ENCODE measurements around the gene RMI2. TPM values are rescaled to one million over a fixed set of nuclear protein-coding genes. Genes with fewer than 3 reads are reported as not detected.

RMI2 gene
- total and polyA plus RNA-seq, 4 donors = 0.28 to 8.5 (median 0.83) TPM

DNA sequence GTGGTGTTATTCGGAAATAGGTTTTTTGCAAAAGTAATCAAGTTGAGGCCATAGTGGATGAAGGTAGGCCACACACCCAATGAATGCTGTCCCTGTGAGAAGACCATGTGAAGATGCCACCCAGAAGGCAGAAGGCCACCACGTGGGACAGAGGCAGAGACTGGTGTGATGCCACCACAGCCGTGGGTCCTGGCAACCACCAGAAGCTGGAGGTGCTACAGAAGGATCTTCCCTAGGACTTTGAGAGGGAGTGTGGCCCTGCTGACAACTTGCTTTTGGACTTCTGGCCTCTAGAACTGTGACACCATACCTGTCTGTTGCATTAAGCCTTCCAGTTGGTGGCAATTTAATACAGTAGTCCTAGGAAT lies 49.3 kb downstream of the RMI2 start:
- Histone ChIP-seq H3K4me1 (ENCODE audit: control insufficient read depth in 4 of 4, insufficient read depth in 4 of 4, low read length in 3 of 4) (peaks cover 0 to 5% (median 2%) of the 10 kb centered on the region in 4 donors), H3K27me3 (ENCODE audit: control insufficient read depth in 4 of 4, insufficient read depth in 4 of 4, low read length in 3 of 4) (no peaks in the 10 kb centered on the region), H3K9ac (ENCODE audit: low read depth in 1 of 2, low read length in 2 of 2) (no peak overlapping the region), H3K4me3 (ENCODE audit: low read depth in 1 of 3, low read length in 3 of 3) (no peak overlapping the region), H3K9me3 (ENCODE audit: control insufficient read depth in 4 of 4, low read length in 3 of 4) (no peaks in the 10 kb centered on the region), H3K36me3 (ENCODE audit: control insufficient read depth in 4 of 4, insufficient read depth in 3 of 4, low read depth in 1 of 4, low read length in 3 of 4) (no peaks in the 10 kb centered on the region), H3K27ac (ENCODE audit: low read depth in 1 of 2, low read length in 2 of 2) (no peak overlapping the region)
- TF ChIP-seq ATF3 (IDR thresholded peaks at IDR 0.05) (no peak), NR2F2 (IDR thresholded peaks at IDR 0.05) (no peak), FOXA2 (IDR thresholded peaks at IDR 0.05) (no peak)
- TF ChIP-seq, protein P1, sequence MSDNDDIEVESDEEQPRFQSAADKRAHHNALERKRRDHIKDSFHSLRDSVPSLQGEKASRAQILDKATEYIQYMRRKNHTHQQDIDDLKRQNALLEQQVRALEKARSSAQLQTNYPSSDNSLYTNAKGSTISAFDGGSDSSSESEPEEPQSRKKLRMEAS (IDR thresholded peaks at IDR 0.05) = no peak
- 74% methylated on average over 3 of the region's 3 CpGs for WGBS
- DNase-seq (ENCODE audit: low spot score) = no peak

- Histone ChIP-seq H3K4me3 (ENCODE audit: low read depth in 1 of 3, low read length in 3 of 3) (no peak overlapping the region), H3K27me3 (ENCODE audit: control insufficient read depth in 4 of 4, insufficient read depth in 4 of 4, low read length in 3 of 4) (no peaks in the 10 kb centered on the region), H3K36me3 (ENCODE audit: control insufficient read depth in 4 of 4, insufficient read depth in 3 of 4, low read depth in 1 of 4, low read length in 3 of 4) (no peaks in the 10 kb centered on the region), H3K9ac (ENCODE audit: low read depth in 1 of 2, low read length in 2 of 2) (no peak overlapping the region), H3K27ac (ENCODE audit: low read depth in 1 of 2, low read length in 2 of 2) (no peak overlapping the region), H3K4me1 (ENCODE audit: control insufficient read depth in 4 of 4, insufficient read depth in 4 of 4, low read length in 3 of 4) (peaks cover 0 to 5% (median 2%) of the 10 kb centered on the region in 4 donors), H3K9me3 (ENCODE audit: control insufficient read depth in 4 of 4, low read length in 3 of 4) (no peaks in the 10 kb centered on the region)
- TF ChIP-seq CTCF (IDR thresholded peaks at IDR 0.05; ENCODE audit: low read depth, low read length, missing input control) (no peak), NR2F2 (IDR thresholded peaks at IDR 0.05) (no peak), RAD21 (IDR thresholded peaks at IDR 0.05) (no peak), HNF4G (IDR thresholded peaks at IDR 0.05) (no peak), ZBTB33 (IDR thresholded peaks at IDR 0.05) (no peak), FOXA1 (IDR thresholded peaks at IDR 0.05) (no peak), HNF4A (conservative IDR thresholded peaks at IDR 0.05) (no peak), FOXA2 (IDR thresholded peaks at IDR 0.05) (no peak), YY1 (IDR thresholded peaks at IDR 0.05) (no peak)
- 73% methylated on average over 22 of the region's 22 CpGs for WGBS
- DNase-seq (ENCODE audit: low spot score) = no peak
Measured at GRCh38 chr16:11395008-11395948, 50.0 kb downstream of the RMI2 start.

DNA sequence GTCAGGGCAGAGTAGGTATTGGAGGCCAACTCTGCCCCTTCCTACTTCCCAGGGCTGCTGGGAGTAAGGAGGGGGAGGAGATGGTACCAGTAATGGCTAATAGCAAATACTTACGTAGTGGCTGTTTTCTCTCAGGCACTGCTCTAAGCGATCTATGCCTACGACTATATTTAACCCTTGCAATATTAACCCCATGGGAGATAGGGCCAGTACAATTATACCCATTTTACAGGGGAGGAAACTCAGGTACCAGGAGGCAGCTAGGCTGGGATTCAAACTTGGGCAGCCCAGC lies 50.6 kb downstream of the RMI2 start:
- TF ChIP-seq TAF1 (conservative IDR thresholded peaks at IDR 0.05) = no peak
- 23% methylated on average over 3 of the region's 3 CpGs for WGBS

More for the DNA sequence above, 50.6 kb downstream of the RMI2 start:
- no peaks in the 10 kb centered on the region for H3K27me3 ChIP-seq (ENCODE audit: control insufficient read depth in 4 of 4, insufficient read depth in 4 of 4, low read length in 3 of 4)
- H3K4me3 ChIP-seq (ENCODE audit: low read depth in 1 of 3, low read length in 3 of 3) = no peak overlapping the region
- H3K9me3 ChIP-seq (ENCODE audit: control insufficient read depth in 4 of 4, low read length in 3 of 4) = no peaks in the 10 kb centered on the region
- peaks cover 0 to 7% (median 4%) of the 10 kb centered on the region in 4 donors for H3K4me1 ChIP-seq (ENCODE audit: control insufficient read depth in 4 of 4, insufficient read depth in 4 of 4, low read length in 3 of 4)
- H3K9ac ChIP-seq (ENCODE audit: low read depth in 1 of 2, low read length in 2 of 2) = no peak overlapping the region
- no peak for DNase-seq (ENCODE audit: low spot score)
- H3K27ac ChIP-seq (ENCODE audit: low read depth in 1 of 2, low read length in 2 of 2) = no peak overlapping the region
- H3K36me3 ChIP-seq (ENCODE audit: control insufficient read depth in 4 of 4, insufficient read depth in 3 of 4, low read depth in 1 of 4, low read length in 3 of 4) = no peaks in the 10 kb centered on the region

Data from liver (tissue), 9 donors.